ENCODE measurements around the gene RFX8. TPM values are rescaled to one million over a fixed set of nuclear protein-coding genes. Genes with fewer than 3 reads are reported as not detected.
A peak's percentile ranks its signal among the peaks of the same experiment; 100 is the strongest.

The RFX8 gene
- total and polyA plus RNA-seq, 9 of the 15 experiments (the other 6 are each of a cell fraction or from before 2014, with no cell fraction given) = not detected

GRCh38 chr2:101440127-101440738 lies 34.7 kb downstream of the RFX8 start (continued):
- TF ChIP-seq PCBP2 (IDR thresholded peaks at IDR 0.05; ENCODE audit: low read depth, low read length, poor library complexity, severe bottlenecking) = no peak
- peak; percentile 18; the same call in 1 of the 2 replicates for TF ChIP-seq DPF2 (IDR thresholded peaks at IDR 0.05)
- TF ChIP-seq CBFA2T2 (conservative IDR thresholded peaks at IDR 0.05) = peak; percentile 56
- peak; percentile 34; the same call in 1 of the 2 replicates for TF ChIP-seq ZNF384 (IDR thresholded peaks at IDR 0.05; ENCODE audit: low read depth, low read length)
- no peak for TF ChIP-seq ZC3H8 (IDR thresholded peaks at IDR 0.05)
- no peak for TF ChIP-seq FOXK2 (conservative IDR thresholded peaks at IDR 0.05 in 1 of 2, IDR thresholded peaks at IDR 0.05 in 1 of 2; ENCODE audit: low read depth in 2 of 2)
- peak; percentile 61 for TF ChIP-seq MEIS2 (IDR thresholded peaks at IDR 0.05; ENCODE audit: partially characterized antibody)
- TF ChIP-seq TAF9B (IDR thresholded peaks at IDR 0.05; ENCODE audit: partially characterized antibody) = no peak
- TF ChIP-seq KDM2B (CRISPR knock-in tag; IDR thresholded peaks at IDR 0.05) = no peak
- TF ChIP-seq HDAC1 (IDR thresholded peaks at IDR 0.05) = no peak

GRCh38 chr2:101439716-101440115 lies 35.2 kb downstream of the RFX8 start:
- FAIRE-seq = no peak
- no peak overlapping the region for H3K9ac ChIP-seq (ENCODE audit: insufficient read depth in 1 of 2, low read depth in 2 of 2, low read length in 2 of 2)
- H3K27ac ChIP-seq (ENCODE audit: extremely low read depth, low read depth, low read length) = no peak overlapping the region
- in situ Hi-C loops (cut with MboI) = no loop called here
- WGBS (ENCODE audit: insufficient coverage, low coverage, missing lambda C conversion rate) = 70% methylated on average over 10 of the region's 10 CpGs
- no peaks in the 10 kb centered on the region for H3K9me1 ChIP-seq (ENCODE audit: control insufficient read depth, insufficient read depth, low read length)
- no TSS peak for BruUV-seq (replicated peaks)
- H3K4me3 ChIP-seq = no peak overlapping the region
- H3K9me3 ChIP-seq (replicated peaks; ENCODE audit: control insufficient read depth, insufficient read depth, low read depth, low read length) = no peaks in the 10 kb centered on the region
- no peaks in the 10 kb centered on the region for H3K79me2 ChIP-seq (ENCODE audit: control insufficient read depth, insufficient read depth, low read length)
- CTCF ChIA-PET (ENCODE audit: low intra/inter-chr PET ratio) = no interaction called here
- 0 out of 2 replicates have a peak, but pooled peaks cover 5% of the 10 kb centered on the region for H4K20me1 ChIP-seq (replicated peaks; ENCODE audit: control insufficient read depth, insufficient read depth, low read length)
- H3K4me1 ChIP-seq (replicated peaks in 1 of 2; ENCODE audit: control insufficient read depth in 2 of 2, insufficient read depth in 2 of 2, low read length in 2 of 2) = peaks cover 3 to 7% of the 10 kb centered on the region in 2 experiments; a peak in 4 of 5 replicates
- no peaks in the 10 kb centered on the region for H3K36me3 ChIP-seq (ENCODE audit: control insufficient read depth, insufficient read depth, low read length)
- H2AFZ ChIP-seq (ENCODE audit: low read depth, low read length) = no peak overlapping the region
- intact Hi-C loops (cut with micrococcal nuclease) = no loop called here
- no peak for DNase-seq (ENCODE audit: extremely low read depth in 1 of 4, low spot score in 3 of 4)
- no peak overlapping the region for H3K4me2 ChIP-seq (ENCODE audit: insufficient read depth, low read length)
- no peak for ATAC-seq
- H3K27me3 ChIP-seq (ENCODE audit: control insufficient read depth in 2 of 2, insufficient read depth in 2 of 2, low read length in 2 of 2) = peaks cover 9 to 24% of the 10 kb centered on the region in 2 experiments; a peak in 3 of 5 replicates
- POLR2A ChIA-PET = interaction anchor here (0.8 kb wide), 1 partner anchor 8 kb away, joined by 3 read pairs; no protein-coding TSS in a partner anchor
- TF ChIP-seq FOXP4 (CRISPR knock-in tag; IDR thresholded peaks at IDR 0.05; ENCODE audit: borderline replicate concordance) = no peak
- TF ChIP-seq ILF3 (IDR thresholded peaks at IDR 0.05; ENCODE audit: borderline replicate concordance) = no peak
- TF ChIP-seq ATF3 (IDR thresholded peaks at IDR 0.05) = no peak
- TF ChIP-seq ATF3 (CRISPR knock-in tag; conservative IDR thresholded peaks at IDR 0.05) = no peak
- TF ChIP-seq ZZZ3 (IDR thresholded peaks at IDR 0.05) = no peak
- TF ChIP-seq HDAC2 (IDR thresholded peaks at IDR 0.05) = no peak
- no peak for TF ChIP-seq MXD1 (CRISPR knock-in tag; IDR thresholded peaks at IDR 0.05; ENCODE audit: borderline replicate concordance, poor library complexity, severe bottlenecking)

All from K562 (cell line).